HepG2 (cell line): Measurements from ENCODE around the gene TBX10. TPM values are rescaled to one million over a fixed set of nuclear protein-coding genes. Genes with fewer than 3 reads are reported as not detected.

Experiments
- ATM ChIP-seq: fragments of 450-650 bp; IDR thresholded peaks from 2 replicates; pipeline ENCODE4 v1.7.1; 2017; ENCODE audit warnings: mild to moderate bottlenecking, borderline replicate concordance
- CHD4 ChIP-seq: fragments of 200-600 bp; sonication (generic); IDR thresholded peaks from 2 replicates; pipeline ENCODE4 v1.7.0; 2017; ENCODE audit warnings: mild to moderate bottlenecking, low read length, borderline replicate concordance
- HDAC1 ChIP-seq: sonication (generic); formaldehyde crosslinking; IDR thresholded peaks from 2 replicates; pipeline ENCODE4 v1.5.1; 2020; ENCODE audit warnings: mild to moderate bottlenecking, missing genetic modification reagents
- KLF13 ChIP-seq: sonication (generic); formaldehyde crosslinking; IDR thresholded peaks from 2 replicates; pipeline ENCODE4 v1.4.0; 2020; ENCODE audit warnings: mild to moderate bottlenecking, missing genetic modification reagents
- KLF6 ChIP-seq: IDR thresholded peaks from 2 replicates; pipeline ENCODE4 v1.8.0; 2016; ENCODE audit warnings: missing biosample characterization, missing genetic modification reagents
- ONECUT2 ChIP-seq: sonication (generic); formaldehyde crosslinking; IDR thresholded peaks from 2 replicates; pipeline ENCODE4 v1.4.0; 2020; ENCODE audit warnings: missing genetic modification reagents
- RBAK ChIP-seq: sonication (generic); formaldehyde crosslinking; IDR thresholded peaks from 2 replicates; pipeline ENCODE4 v1.5.1; 2020; ENCODE audit warnings: mild to moderate bottlenecking, missing genetic modification reagents
- TAF1 ChIP-seq: sonication (generic); formaldehyde crosslinking; IDR thresholded peaks from 2 replicates; pipeline ENCODE4 v1.4.0; 2020; ENCODE audit warnings: missing genetic modification reagents
- ZBTB8A ChIP-seq: sonication (generic); formaldehyde crosslinking; IDR thresholded peaks from 2 replicates; pipeline ENCODE4 v1.4.0; 2020; ENCODE audit warnings: mild to moderate bottlenecking, low read depth, missing genetic modification reagents, borderline replicate concordance
- ZNF143 ChIP-seq: sonication (generic); formaldehyde crosslinking; IDR thresholded peaks from 2 replicates; pipeline ENCODE4 v1.4.0; 2020; ENCODE audit warnings: missing genetic modification reagents
- ZNF34 ChIP-seq: sonication (generic); formaldehyde crosslinking; IDR thresholded peaks from 2 replicates; pipeline ENCODE4 v1.4.0; 2020; ENCODE audit warnings: mild to moderate bottlenecking, missing genetic modification reagents, borderline replicate concordance
- ZNF468 ChIP-seq: sonication (generic); formaldehyde crosslinking; IDR thresholded peaks from 2 replicates; pipeline ENCODE4 v1.8.0; 2022; ENCODE audit warnings: mild to moderate bottlenecking, moderate library complexity, missing genetic modification reagents
- ZNF484 ChIP-seq: sonication (generic); formaldehyde crosslinking; IDR thresholded peaks from 2 replicates; pipeline ENCODE4 v1.5.1; 2020; ENCODE audit warnings: mild to moderate bottlenecking, low read depth, missing genetic modification reagents, borderline replicate concordance
- ZNF546 ChIP-seq: sonication (generic); formaldehyde crosslinking; conservative IDR thresholded peaks from 2 replicates; pipeline ENCODE4 v1.8.1; 2023; ENCODE audit warnings: mild to moderate bottlenecking, missing genetic modification reagents
- ZNF816 ChIP-seq: sonication (generic); formaldehyde crosslinking; IDR thresholded peaks from 2 replicates; pipeline ENCODE4 v1.8.0; 2022; ENCODE audit warnings: missing genetic modification reagents, mild to moderate bottlenecking, borderline replicate concordance
- polyA plus RNA-seq, 8 experiments: library from polyadenylated mRNA; depleted of rRNA in 3 of 8; stranded (reverse) in 7 of 8; unstranded in 1 of 8; fragments of >200 nt; fragmentation: Illumina TruSeq in 4 of 8; extraction: Trizol in 4 of 8; gene quantifications; 2 replicates each; pipeline versions ENCODE4 v1.2.1 to v1.2.3, GENCODE V29; 2011 to 2016; ENCODE audit warnings: low read depth in 4 of 8, missing spikeins in 1 of 8, mixed read lengths in 1 of 8; ENCODE audit not compliant: insufficient read depth in 1 of 8
- total RNA-seq, 5 experiments: library from RNA; depleted of rRNA; stranded (reverse); fragments of >200 nt; fragmentation: Illumina TruSeq; extraction: Trizol; gene quantifications; 2 replicates each; pipeline ENCODE4 v1.2.3, GENCODE V29; 2016; ENCODE audit warnings: low read depth in 1 of 5
- TF ChIP-seq, protein P1 (sequence below): sonication (generic); formaldehyde crosslinking; IDR thresholded peaks from 2 replicates; pipeline ENCODE4 v1.4.0; 2020; ENCODE audit warnings: missing genetic modification reagents, borderline replicate concordance
- TF ChIP-seq, protein P2 (sequence below): IDR thresholded peaks from 2 replicates; pipeline ENCODE4 v1.6.1; 2016; ENCODE audit warnings: low read depth, control low read depth
- TF ChIP-seq, protein P3 (sequence below): sonication (generic); formaldehyde crosslinking; IDR thresholded peaks from 2 replicates; pipeline ENCODE4 v1.9.0; 2021; ENCODE audit warnings: missing genetic modification reagents, mild to moderate bottlenecking, borderline replicate concordance

Gene TBX10
- total and polyA plus RNA-seq, 2 of the 13 experiments (the other 11 are each of a cell fraction or from before 2014, with no cell fraction given) = 0.27 to 1.7 TPM

DNA sequence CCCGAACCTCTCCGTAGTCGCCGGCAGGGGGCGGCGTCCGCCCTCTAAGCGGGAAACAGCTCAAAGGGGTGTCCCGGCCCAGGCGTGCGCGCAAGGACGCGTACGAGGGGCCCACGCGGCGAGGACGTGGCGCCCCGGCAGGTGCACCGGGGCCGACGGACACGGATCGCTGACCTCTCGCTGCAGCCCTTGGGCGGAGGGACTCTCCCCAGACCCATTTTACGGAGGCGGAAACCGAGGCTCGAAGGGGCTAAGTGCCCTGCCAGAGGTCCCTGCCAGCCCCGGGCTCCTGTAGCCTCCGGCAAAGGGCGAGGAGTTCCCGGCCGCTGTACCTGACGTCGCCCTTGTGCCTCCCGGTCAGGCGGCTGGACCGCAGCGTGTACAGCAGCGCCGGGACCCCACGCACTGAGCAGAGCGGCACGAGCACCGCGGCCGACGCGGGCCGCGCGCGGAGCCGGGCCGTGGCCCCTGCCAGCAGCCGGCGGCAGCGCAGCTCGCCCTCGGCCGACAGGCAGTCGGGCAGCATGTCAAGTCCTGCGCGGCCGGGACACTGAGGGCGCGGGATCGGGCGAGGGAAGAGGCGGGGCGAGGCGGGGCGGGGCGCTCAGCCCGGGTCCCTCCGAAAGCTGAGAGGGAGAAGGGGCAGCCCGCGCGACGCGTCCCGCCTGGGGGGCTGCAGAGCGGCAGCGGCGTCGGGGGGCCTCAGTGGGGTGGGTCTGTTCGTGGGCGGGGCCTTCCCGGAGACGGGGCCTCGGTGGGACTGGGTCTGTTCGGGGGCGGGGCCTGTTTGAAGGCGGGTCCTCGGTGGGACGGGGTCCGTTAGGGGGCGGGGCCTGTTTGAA, 10.0 kb downstream of the TBX10 start, which contains the start of gene NUDT8 (continued):
- TF ChIP-seq ATM = no peak
- 0 out of 2 replicates have a peak, but pooled peaks have one; percentile 71 for TF ChIP-seq ZNF546 (CRISPR knock-in tag)
- TF ChIP-seq, protein P1, sequence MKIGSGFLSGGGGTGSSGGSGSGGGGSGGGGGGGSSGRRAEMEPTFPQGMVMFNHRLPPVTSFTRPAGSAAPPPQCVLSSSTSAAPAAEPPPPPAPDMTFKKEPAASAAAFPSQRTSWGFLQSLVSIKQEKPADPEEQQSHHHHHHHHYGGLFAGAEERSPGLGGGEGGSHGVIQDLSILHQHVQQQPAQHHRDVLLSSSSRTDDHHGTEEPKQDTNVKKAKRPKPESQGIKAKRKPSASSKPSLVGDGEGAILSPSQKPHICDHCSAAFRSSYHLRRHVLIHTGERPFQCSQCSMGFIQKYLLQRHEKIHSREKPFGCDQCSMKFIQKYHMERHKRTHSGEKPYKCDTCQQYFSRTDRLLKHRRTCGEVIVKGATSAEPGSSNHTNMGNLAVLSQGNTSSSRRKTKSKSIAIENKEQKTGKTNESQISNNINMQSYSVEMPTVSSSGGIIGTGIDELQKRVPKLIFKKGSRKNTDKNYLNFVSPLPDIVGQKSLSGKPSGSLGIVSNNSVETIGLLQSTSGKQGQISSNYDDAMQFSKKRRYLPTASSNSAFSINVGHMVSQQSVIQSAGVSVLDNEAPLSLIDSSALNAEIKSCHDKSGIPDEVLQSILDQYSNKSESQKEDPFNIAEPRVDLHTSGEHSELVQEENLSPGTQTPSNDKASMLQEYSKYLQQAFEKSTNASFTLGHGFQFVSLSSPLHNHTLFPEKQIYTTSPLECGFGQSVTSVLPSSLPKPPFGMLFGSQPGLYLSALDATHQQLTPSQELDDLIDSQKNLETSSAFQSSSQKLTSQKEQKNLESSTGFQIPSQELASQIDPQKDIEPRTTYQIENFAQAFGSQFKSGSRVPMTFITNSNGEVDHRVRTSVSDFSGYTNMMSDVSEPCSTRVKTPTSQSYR (CRISPR knock-in tag) = no peak
- no peak for TF ChIP-seq RBAK
- peak; percentile 47; the same call in 1 of the 2 replicates for TF ChIP-seq TAF1
- 0 out of 2 replicates have a peak, but pooled peaks have one; percentile 44 for TF ChIP-seq ZNF34 (CRISPR knock-in tag)
- TF ChIP-seq HDAC1 (CRISPR knock-in tag) = peak; percentile 84
- peak; percentile 96 for TF ChIP-seq ZNF468 (CRISPR knock-in tag)
- TF ChIP-seq ONECUT2 (CRISPR knock-in tag) = no peak
- peak; percentile 73; the same call in 1 of the 2 replicates for TF ChIP-seq CHD4
- TF ChIP-seq, protein P2, sequence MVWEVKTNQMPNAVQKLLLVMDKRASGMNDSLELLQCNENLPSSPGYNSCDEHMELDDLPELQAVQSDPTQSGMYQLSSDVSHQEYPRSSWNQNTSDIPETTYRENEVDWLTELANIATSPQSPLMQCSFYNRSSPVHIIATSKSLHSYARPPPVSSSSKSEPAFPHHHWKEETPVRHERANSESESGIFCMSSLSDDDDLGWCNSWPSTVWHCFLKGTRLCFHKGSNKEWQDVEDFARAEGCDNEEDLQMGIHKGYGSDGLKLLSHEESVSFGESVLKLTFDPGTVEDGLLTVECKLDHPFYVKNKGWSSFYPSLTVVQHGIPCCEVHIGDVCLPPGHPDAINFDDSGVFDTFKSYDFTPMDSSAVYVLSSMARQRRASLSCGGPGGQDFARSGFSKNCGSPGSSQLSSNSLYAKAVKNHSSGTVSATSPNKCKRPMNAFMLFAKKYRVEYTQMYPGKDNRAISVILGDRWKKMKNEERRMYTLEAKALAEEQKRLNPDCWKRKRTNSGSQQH (CRISPR knock-in tag) = no peak
- no peak for TF ChIP-seq ZNF484 (CRISPR knock-in tag)
- TF ChIP-seq ZNF816 (CRISPR knock-in tag) = peak; percentile 71
- TF ChIP-seq ZBTB8A (CRISPR knock-in tag) = no peak
- TF ChIP-seq KLF13 (CRISPR knock-in tag) = no peak
- no peak for TF ChIP-seq ZNF143 (CRISPR knock-in tag)
- TF ChIP-seq, protein P3, sequence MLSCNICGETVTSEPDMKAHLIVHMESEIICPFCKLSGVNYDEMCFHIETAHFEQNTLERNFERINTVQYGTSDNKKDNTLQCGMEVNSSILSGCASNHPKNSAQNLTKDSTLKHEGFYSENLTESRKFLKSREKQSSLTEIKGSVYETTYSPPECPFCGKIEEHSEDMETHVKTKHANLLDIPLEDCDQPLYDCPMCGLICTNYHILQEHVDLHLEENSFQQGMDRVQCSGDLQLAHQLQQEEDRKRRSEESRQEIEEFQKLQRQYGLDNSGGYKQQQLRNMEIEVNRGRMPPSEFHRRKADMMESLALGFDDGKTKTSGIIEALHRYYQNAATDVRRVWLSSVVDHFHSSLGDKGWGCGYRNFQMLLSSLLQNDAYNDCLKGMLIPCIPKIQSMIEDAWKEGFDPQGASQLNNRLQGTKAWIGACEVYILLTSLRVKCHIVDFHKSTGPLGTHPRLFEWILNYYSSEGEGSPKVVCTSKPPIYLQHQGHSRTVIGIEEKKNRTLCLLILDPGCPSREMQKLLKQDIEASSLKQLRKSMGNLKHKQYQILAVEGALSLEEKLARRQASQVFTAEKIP (CRISPR knock-in tag) = no peak
- peak; percentile 46; the same call in 1 of the 2 replicates for TF ChIP-seq KLF6 (CRISPR knock-in tag)
